ENCODE measurements around the gene NCOR2. TPM values are rescaled to one million over a fixed set of nuclear protein-coding genes. Genes with fewer than 3 reads are reported as not detected.
"Not testable (repeated sequence)": the region's sequence is repeated elsewhere in the genome, so short reads cannot be mapped to it uniquely, and the experiment has no call there.

NCOR2 gene
- total RNA-seq, 1 donor from 2014 or later: 345 TPM

DNA sequence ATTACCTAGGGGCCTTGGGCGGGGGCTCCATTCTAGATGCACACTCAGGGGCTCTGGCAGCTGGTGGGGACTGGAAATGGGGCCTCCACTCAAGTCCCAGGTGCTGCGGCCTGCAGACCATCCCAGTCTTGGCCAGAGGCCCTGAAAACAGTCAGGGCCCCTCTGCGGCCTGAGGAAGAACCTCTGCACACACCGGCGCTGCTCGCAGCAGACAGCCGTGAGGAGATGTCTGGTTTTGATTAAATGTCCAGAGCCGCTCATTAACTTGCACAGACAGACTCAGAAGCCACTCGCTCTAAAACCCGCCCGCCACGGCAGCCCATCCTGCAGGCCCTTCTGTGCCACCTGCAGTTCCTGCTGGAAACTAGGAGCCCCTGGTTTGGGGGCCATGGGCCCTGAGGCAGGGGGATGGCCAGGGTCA lies 36.4 kb upstream of the NCOR2 start:
- peak; percentile 51 for ATAC-seq
- intact Hi-C loops (cut with DNase I): no loop called here
- DNase-seq (ENCODE audit: low spot score): no peak

GRCh38 chr12:124603100-124603541 lies 35.7 kb upstream of the NCOR2 start:
- ATAC-seq (peak; percentile 29), DNase-seq (ENCODE audit: low spot score) (no peak)
- intact Hi-C loops (cut with DNase I): no loop called here

DNA sequence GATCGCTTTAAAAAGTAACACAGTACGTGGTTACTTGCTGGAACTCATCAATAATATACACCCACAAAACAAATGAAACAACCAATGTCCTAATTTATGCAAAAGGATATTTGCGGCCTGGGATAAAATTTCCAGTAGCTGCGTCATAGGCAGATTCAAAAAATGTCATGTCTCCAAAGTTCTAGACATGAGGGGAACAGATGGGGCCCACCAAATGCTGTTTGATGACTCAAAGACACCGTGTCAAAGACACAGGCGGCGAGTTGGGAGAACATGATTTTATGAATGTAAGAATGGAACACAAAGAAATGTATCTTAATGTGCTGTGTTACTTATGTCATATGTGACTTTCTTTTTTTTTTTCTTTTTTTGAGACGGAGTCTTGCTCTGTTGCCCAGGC lies 34.3 kb upstream of the NCOR2 start:
- no peak for DNase-seq (ENCODE audit: low spot score)
- no peak for ATAC-seq
- intact Hi-C loops (cut with DNase I): no loop called here

DNA sequence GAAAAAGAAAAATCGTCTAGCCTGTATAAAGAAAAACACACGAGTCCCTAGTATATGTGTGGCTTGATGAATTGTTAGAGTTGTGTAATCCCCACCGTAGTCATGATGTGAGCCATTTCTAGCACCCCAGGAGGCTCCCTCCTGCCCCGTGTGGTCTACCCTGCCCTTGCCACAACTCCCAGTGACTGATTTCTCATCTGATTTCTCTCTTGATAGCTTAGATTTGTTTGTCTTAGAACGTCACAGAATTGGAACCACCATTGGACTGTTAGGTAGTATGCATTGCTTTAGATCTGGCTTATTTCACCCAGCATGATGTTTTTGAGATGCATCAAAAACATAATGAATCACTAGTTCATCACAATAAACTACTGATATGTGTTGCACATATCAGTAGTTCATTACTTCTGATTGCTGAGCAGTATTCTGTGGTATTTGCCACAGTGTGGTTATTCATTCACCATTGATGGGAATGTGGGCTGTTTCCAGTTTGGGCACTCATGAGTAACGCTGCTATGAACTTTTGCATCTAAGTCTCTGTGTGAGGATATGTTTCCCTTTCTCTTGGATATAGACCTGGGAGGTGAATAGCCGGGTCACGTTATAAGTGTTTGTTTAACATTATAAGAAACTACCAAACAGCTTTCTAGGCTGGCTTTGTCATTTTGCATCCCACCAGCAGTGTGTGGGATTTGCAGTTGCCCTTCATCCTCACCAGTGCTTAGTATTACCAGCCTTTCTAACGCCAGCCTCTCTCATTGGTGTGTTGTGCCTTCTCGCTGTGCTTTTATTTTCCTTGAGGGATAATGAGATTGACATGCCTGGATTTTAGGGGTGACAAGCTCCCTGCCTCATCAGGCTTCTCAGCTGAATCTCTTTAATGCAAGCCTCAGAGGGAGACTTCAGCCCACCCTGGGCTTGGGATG lies 31.9 kb upstream of the NCOR2 start:
- intact Hi-C loops (cut with DNase I): no loop called here
- ATAC-seq (no peak), DNase-seq (ENCODE audit: low spot score) (no peak)

DNA sequence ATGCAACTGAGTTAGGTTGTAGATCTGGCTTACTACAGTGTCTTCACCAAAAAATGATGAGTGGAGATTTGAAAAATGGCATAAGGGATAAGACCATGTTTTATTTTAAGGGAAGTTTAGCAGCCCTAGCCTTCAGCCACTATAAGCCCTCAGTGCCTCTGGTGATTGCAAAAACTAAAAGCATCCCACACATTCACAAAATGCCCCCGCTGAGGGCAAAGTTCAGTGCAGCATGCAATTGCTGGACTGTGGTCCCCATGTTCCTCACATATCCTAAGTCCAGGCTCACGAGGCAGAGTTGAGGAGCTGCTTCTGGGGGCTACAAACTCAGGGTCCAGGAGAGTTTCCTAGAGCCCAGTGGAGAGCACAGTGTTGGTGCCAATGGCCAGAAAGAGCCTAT lies 29.6 kb upstream of the NCOR2 start:
- DNase-seq (ENCODE audit: low spot score) (no peak), ATAC-seq (no peak)
- intact Hi-C loops (cut with DNase I): no loop called here

DNA sequence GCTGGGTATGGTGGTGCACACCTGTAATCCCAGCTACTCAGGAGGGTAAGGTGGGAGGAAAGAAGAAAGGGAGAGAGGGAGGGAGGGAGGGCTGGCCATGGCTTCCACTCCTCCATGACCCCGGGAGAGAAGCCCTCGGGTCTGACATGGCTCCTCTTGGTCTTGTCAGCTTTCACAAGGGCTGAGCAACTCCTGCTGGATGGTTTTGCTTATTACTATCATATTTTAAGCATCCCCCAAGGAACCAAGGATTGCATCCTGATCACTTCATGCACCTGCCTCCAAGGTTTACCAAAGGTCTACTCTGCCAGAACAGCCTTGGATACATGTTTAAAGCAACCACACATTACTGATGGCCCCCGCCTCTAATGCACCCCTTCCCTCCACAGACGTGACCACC lies 28.0 kb upstream of the NCOR2 start:
- intact Hi-C loops (cut with DNase I): no loop called here
- DNase-seq (ENCODE audit: low spot score) (no peak), ATAC-seq (no peak)

DNA sequence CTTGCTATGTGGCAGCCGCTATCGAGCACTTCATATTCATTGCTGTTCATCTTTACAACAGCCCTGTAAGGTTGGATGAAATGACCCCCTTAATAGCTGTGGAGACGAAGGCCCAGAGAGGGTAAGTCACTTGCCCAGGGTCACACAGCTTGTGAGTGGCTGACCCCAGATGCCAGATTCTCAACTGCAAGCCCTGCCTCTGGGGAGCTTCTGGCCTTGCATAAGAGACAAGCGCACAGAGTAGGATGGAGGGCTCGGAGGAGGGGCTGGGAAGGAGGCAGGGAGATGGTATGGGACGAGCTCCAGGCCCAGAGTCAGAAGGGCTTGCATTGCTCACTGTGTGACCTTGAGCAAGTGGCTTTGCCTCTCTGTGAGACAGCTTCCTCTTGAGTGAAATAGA lies 27.4 kb upstream of the NCOR2 start:
- intact Hi-C loops (cut with DNase I): no loop called here
- no peak for ATAC-seq
- no peak for DNase-seq (ENCODE audit: low spot score)

- ATAC-seq: no peak
- intact Hi-C loops (cut with DNase I): no loop called here
- no peak for DNase-seq (ENCODE audit: low spot score)
These were observed 26.5 kb upstream of the NCOR2 start for GRCh38 chr12:124593851-124594401.

DNA sequence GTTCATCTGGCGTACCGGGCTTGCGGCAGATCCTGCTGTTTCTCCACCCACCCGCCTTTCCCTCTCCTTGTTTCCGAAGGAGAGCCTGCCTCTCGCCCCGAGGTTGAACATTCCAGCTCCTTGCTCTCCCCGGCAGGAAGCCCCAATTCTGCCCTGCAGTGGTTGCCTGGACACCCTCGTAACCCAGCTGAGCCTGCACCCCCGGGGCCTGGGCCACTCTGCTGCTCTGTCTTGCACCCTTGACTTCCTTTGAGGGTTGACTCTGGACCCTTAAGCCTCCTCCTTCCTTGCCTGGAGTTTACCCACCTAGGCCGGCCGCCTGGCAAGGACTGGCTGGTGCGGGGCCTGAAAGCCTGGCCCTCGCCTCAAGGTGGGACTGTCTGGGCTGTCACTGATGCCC lies 25.8 kb upstream of the NCOR2 start:
- DNase-seq (ENCODE audit: low spot score) (no peak), ATAC-seq (peak; percentile 6)
- intact Hi-C loops (cut with DNase I): no loop called here

GRCh38 chr12:124592481-124593160 lies 25.2 kb upstream of the NCOR2 start:
- intact Hi-C loops (cut with DNase I): no loop called here
- no peak for DNase-seq (ENCODE audit: low spot score)
- ATAC-seq: peak; percentile 49

GRCh38 chr12:124592050-124592449 lies 24.6 kb upstream of the NCOR2 start:
- no peak for DNase-seq (ENCODE audit: low spot score)
- no peak for ATAC-seq
- intact Hi-C loops (cut with DNase I): no loop called here

DNA sequence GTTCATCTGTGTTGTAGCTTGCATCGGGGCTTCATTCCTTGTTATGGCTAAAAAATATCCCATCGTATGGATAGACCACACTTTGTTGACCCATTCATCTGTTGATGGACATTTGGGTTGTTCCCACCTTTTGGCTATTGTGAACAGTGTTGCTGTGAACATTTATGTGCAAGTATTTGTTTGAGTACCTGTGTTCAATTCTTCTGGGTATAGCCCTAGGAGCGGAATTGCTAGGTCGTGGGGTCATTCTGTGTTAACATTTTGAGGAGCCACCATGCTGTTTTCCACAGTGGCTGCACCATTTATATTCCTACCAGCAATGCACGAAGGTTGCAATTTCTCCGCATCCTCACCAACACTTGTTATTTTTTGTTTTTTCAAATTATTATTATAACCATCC lies 23.0 kb upstream of the NCOR2 start:
- DNase-seq (ENCODE audit: low spot score): no peak
- intact Hi-C loops (cut with DNase I): no loop called here
- no peak for ATAC-seq

GRCh38 chr12:124588751-124589267 lies 21.4 kb upstream of the NCOR2 start:
- peak; percentile 74 for DNase-seq (ENCODE audit: low spot score)
- ATAC-seq: peak; percentile 86

DNA sequence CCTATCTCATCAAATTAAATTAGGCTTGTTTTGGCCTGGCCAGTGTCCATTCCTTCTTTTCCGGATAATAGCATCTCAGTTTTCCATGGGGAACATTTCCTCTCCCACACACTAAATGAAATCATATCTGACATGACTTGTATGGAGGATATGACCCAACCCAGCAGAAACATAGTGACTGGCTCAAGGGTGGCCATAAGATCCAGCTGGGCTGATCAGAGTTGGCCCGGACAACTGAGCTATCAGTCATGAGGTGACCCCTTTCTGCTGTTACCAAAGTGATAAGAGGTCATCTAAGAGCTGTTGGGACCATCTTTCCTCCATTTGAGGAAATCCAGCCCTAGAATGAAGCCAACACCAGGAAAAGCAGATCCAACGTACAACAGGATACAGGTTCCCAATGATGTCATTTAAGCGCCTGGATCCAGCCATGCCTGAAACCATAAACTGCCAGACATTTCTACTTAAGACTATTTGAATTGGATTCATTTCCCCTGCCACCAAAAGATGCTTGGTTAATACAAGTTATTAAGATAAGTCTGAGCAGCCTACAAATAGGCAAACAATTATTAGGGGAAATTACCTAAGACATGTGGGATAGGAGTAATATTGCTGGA lies 20.7 kb upstream of the NCOR2 start:
- intact Hi-C loops (cut with DNase I): no loop called here
- DNase-seq (ENCODE audit: low spot score): no peak
- no peak for ATAC-seq

More at GRCh38 chr12:124588751-124589267, 21.4 kb upstream of the NCOR2 start:
- intact Hi-C loops (cut with DNase I): no loop called here

DNA sequence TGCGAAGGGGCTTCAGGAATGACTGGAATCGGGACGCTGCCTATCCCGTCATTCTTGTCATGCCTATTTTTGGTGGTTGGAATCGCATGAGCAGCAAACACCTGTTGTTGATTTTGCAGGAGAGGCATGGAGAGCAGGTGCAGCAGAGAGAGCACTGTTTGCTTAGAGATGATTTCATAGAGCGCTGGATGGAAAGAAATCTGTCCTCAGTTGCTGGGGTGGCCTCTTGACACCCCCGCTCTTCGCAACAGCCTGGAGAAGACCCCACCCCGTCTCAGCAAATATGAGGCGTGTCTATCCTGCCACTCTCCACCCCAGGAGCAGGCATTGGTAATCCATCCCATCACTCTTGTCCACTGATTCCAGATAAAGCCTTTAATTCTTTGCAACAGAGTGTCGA lies 19.3 kb upstream of the NCOR2 start:
- no peak for DNase-seq (ENCODE audit: low spot score)
- no peak for ATAC-seq
- intact Hi-C loops (cut with DNase I): no loop called here

DNA sequence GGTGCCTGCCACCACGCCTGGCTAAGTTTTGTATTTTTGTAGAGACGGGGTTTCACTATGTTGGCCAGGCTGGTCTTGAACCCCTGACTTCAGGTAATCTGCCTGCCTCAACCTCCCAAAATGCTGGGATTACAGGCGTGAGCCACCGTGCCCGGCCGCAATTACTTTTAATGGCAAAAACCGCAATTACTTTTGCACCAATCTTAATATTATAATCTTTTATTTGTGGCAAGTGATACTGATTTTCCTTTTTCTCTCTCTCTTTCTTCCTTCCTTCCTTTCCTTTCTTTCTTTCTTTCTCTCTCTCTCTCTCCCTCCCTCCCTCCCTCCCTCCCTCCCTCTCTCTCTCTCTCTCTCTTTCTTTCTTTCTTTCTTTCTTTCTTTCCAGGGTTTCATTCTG lies 17.1 kb upstream of the NCOR2 start:
- DNase-seq (ENCODE audit: low spot score); intact Hi-C loops (cut with DNase I); ATAC-seq: not testable (repeated sequence)

DNA sequence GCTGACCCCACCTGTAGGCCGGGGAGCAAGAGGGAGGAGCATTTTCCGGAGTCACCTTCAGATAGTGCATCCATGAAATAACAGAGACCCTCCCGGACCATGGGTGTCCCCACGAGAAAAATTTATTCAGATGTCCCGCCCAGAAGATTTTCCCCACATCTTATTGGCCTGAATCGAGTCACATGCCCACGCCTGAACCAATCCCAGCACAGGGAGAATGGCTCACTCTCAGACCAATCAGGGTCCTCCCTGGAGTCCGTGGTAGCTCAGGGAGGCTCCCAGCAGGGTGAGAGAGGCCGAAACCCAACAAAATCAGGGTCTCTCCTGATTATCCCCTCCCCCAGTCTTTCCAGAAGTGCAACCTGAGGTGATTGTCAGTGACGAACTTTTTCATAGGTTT lies 16.4 kb upstream of the NCOR2 start:
- DNase-seq (ENCODE audit: low spot score) (no peak), ATAC-seq (no peak)
- intact Hi-C loops (cut with DNase I): no loop called here

GRCh38 chr12:124582108-124582424 lies 14.7 kb upstream of the NCOR2 start:
- no peak for DNase-seq (ENCODE audit: low spot score)
- intact Hi-C loops (cut with DNase I): no loop called here
- ATAC-seq: peak; percentile 72

GRCh38 chr12:124581307-124582107 lies 14.1 kb upstream of the NCOR2 start:
- DNase-seq (ENCODE audit: low spot score): no peak
- intact Hi-C loops (cut with DNase I): no loop called here
- no peak for ATAC-seq

Measured in sciatic nerve (tissue), 2 donors.